Ectodermal cell (in vitro differentiated cells): ENCODE data around the gene CCDC18.
"Not testable (repeated sequence)": the region's sequence is repeated elsewhere in the genome, so short reads cannot be mapped to it uniquely, and the experiment has no call there.

ENCODE experiments used
- H3K27ac ChIP-seq: 2 replicates; pipeline ENCODE4 v1.7.0; 2013; ENCODE audit warnings: mild to moderate bottlenecking, low read depth, low read length; ENCODE audit not compliant: insufficient read depth, poor library complexity, severe bottlenecking
- H3K27me3 ChIP-seq: 2 replicates; pipeline ENCODE4 v1.7.0; 2013; ENCODE audit warnings: mild to moderate bottlenecking, low read length; ENCODE audit not compliant: insufficient read depth, control insufficient read depth, poor library complexity, severe bottlenecking
- H3K36me3 ChIP-seq: one replicate; pipeline ENCODE4 v1.7.0; 2013; ENCODE audit warnings: low read length; ENCODE audit not compliant: control insufficient read depth, insufficient read depth
- H3K4me1 ChIP-seq: one replicate; pipeline ENCODE4 v1.7.0; 2013; ENCODE audit warnings: low read length; ENCODE audit not compliant: control insufficient read depth, insufficient read depth
- H3K4me3 ChIP-seq: 2 replicates; pipeline ENCODE4 v1.7.0; 2013; ENCODE audit warnings: low read depth, low read length, control low read depth; ENCODE audit not compliant: insufficient read depth
- H3K9me3 ChIP-seq: 2 replicates; pipeline ENCODE4 v1.7.0; 2013; ENCODE audit warnings: mild to moderate bottlenecking, low read length, moderate library complexity; ENCODE audit not compliant: control insufficient read depth
- WGBS, 2 experiments: methylation state at CpG; one replicate each; pipeline ENCODE4 v1.1.7; 2013; ENCODE audit warnings: missing lambda C conversion rate in 2 of 2; 5-methylcytosine and 5-hydroxymethylcytosine counted together

The CCDC18 gene

DNA sequence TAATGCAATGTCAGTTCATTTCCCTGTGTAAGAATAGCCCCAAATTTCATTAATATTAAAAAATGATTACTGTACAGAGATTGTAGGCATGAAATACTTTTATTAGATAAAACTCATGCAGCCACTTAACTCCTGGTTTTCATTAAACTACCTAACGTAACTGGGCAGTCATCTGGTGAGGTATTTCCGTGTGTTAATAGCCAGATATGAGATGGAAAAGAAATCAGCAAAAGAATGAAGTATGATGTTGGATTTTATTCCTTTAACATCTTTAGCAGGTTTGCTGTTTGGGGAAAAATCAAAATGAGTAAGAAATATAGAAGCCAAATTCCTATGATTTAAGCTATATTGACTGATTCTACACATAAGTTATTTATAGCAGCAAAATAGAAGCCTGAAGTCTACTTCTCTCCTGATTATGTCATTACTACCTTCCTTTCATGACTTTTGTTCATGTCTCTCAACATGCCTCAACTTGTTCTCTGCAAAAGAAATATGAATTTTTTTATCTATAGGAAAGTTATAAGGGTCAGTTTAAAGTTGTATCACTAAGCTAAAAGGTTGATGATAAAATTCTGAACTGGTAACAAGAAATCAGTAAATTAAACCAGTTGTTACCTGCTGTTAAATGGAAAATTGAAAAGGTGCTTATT, 42.6 kb downstream of the CCDC18 start:
- no peaks in the 10 kb centered on the region for H3K27me3 ChIP-seq
- no peak overlapping the region for H3K27ac ChIP-seq
- no peaks in the 10 kb centered on the region for H3K4me1 ChIP-seq
- 94 to 100% methylated on average over 1 to 2 of the region's 2 CpGs for WGBS, 2 experiments
- H3K9me3 ChIP-seq = no peaks in the 10 kb centered on the region
- no peak overlapping the region for H3K4me3 ChIP-seq
- peaks cover 14% of the 10 kb centered on the region for H3K36me3 ChIP-seq

DNA sequence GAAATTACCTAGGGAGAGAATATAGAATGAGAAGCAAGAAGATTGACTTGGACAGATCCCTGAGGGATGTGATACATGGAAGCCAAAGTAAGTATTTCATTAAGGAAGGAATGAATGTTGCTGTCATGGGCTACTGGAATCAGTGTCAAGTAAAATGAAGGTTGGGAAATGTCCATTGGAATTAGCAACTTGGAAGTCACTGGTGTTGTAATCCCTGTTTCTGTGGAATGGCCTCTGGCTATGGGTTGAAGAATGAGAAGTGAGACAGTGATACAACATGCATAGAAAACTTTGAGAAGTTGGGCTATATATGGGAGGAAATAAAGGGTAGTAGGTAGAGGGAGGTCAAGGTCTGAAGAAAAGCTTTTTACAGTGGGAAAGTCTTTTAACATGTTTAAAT, 54.7 kb downstream of the CCDC18 start:
- no peaks in the 10 kb centered on the region for H3K9me3 ChIP-seq
- H3K4me3 ChIP-seq = no peak overlapping the region
- H3K4me1 ChIP-seq = no peaks in the 10 kb centered on the region
- no peaks in the 10 kb centered on the region for H3K27me3 ChIP-seq
- H3K27ac ChIP-seq = no peak overlapping the region
- H3K36me3 ChIP-seq = peaks cover 26% of the 10 kb centered on the region

DNA sequence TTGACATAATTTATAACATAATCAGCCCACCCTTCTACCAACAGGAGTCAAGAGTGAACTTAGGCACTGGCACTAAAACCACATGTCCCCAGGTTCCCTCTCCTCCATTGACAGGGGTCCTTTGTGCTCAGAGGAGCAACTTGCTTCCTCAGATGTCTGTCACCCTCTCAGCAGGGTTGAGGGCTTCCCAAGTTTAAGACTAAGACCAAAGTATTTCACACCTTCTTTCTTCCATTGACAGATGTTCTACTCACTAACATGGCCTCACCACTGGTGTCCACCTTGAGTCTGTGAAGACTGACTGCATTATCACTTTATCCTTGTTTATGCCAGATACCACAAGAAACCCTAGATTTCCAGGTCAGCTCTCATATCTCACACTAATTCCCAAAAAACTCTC, 56.5 kb downstream of the CCDC18 start:
- H3K36me3 ChIP-seq = peaks cover 25% of the 10 kb centered on the region
- no peaks in the 10 kb centered on the region for H3K9me3 ChIP-seq
- no peak overlapping the region for H3K4me3 ChIP-seq
- no peak overlapping the region for H3K27ac ChIP-seq
- H3K4me1 ChIP-seq = no peaks in the 10 kb centered on the region
- H3K27me3 ChIP-seq = no peaks in the 10 kb centered on the region

DNA sequence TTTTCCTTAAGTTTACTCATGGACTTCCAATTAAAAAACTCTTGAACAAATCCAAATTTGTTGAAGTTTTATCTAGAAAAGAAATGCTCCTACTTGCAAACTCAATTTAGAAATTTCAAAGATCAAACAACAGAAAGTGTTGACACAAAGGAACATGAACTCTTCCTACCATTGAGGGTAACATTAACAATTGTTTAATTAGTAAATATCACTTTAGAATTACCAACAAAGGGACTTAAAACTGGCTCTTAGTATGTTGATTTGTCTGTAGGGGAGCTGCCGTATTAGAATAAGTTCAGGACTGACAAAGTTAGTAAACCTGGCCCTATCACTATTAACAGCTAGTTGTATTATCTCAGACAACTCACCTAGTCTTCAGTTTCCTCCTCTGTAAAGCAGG, 57.9 kb downstream of the CCDC18 start:
- Histone ChIP-seq H3K27ac (no peak overlapping the region), H3K4me3 (no peak overlapping the region), H3K9me3 (no peaks in the 10 kb centered on the region), H3K4me1 (no peaks in the 10 kb centered on the region), H3K27me3 (no peaks in the 10 kb centered on the region), H3K36me3 (peaks cover 17% of the 10 kb centered on the region)
- WGBS, 2 experiments = 80 to 86% methylated on average over 1 of the region's 1 CpG

DNA sequence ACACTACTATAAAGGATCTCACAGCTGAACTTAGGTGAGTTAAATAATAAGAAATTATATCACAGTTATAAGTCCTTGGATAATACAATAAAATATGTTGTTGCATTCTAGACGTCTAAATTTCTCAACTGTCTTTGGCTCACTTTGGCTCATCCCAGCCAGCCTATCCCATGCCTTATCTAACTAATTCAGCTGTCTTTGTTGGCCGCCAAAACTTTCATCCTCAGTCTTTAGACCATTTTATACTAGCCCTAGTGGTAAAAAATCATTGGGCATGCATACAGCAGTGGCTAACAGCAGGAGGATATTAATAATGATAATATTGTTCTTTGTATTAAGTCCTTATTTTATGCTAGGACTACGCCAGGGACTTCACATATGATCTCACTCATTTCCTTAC, 59.3 kb downstream of the CCDC18 start:
- Histone ChIP-seq H3K4me1 (no peaks in the 10 kb centered on the region), H3K9me3 (no peaks in the 10 kb centered on the region), H3K4me3 (no peak overlapping the region), H3K36me3 (peaks cover 16% of the 10 kb centered on the region), H3K27ac (no peak overlapping the region), H3K27me3 (no peaks in the 10 kb centered on the region)
- WGBS, 2 experiments = 77 to 81% methylated on average over 2 to 3 of the region's 3 CpGs

DNA sequence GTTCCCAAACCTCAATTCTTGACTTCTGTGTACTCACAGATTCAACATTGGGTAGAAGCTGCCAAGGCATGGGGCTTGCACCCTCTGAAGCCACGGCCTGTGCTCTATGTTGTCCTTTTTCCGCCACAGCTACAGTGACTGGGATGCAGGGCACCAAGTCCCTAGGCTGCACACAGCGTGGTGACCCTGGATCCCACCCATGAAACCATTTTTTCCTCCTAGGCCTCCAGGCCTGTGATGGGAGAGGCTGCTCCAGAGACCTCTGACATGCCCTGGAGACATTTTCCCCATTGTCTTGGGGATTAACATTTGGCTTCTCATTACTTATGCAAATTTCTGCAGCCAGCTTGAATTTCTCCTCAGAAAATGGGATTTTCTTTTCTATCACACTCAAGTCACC, 62.7 kb downstream of the CCDC18 start:
- not testable (repeated sequence) for H3K4me1 ChIP-seq, H3K9me3 ChIP-seq, H3K27me3 ChIP-seq, H3K27ac ChIP-seq, H3K4me3 ChIP-seq
- peaks cover 16% of the 10 kb centered on the region for H3K36me3 ChIP-seq
- 92 to 96% methylated on average over 3 of the region's 3 CpGs for WGBS, 2 experiments

DNA sequence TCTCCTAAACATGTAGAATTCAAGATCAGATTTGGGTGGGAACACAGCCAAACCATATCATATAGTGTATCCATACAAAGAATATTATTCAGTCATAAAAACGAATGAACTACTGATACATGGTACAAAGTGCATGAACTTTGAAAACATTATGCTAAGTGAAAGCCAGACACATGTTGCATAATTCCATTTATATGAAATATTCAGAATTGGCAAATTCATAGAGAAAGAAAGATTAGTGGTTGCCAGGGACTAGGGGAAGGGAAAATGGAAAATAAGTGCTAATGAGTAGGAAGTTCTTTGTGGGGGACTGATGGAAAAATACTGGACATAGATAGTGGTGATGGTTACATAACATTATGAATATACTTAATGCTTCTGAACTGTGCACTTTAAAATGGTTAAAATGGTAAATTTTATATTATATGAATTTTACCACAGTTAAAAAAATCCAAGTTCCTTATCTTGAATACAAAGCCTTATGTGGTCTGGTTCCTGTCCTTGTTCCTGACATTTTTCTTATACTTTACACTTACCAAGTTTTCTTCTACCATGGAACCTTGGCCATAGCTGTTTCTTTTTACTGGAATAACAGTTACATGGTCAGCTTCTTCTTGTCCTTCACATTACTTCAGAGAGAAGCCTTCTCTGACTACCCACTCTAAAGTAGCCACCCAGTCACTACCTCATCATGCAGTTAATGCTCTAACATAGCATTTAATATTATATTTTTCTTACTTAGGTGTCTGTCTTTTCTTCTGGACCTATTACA, 64.0 kb downstream of the CCDC18 start:
- Histone ChIP-seq H3K9me3 (no peaks in the 10 kb centered on the region), H3K27ac (no peak overlapping the region), H3K36me3 (peaks cover 16% of the 10 kb centered on the region), H3K4me3 (no peak overlapping the region), H3K27me3 (no peaks in the 10 kb centered on the region), H3K4me1 (no peaks in the 10 kb centered on the region)
- whole genome bisulfite sequencing, 2 experiments = 67 to 100% methylated on average over 1 of the region's 1 CpG

DNA sequence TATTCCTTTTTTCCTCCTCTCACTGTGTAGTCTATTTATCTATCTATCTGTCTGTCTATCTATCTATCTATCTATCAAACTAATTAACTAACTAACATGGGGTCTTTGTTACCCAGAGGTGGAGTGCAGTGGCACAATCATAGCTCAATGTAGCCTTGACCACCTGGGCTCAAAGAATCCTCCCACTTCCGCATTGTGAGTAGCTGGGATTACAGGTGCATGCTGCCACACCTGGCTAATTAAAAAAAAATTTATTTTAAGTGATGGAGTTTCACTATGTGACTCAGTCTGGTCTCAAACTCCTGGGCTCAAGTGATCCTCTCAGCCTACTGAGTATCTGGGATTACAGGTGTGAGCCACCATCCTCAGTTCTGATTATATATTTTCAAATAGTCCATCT, 71.4 kb downstream of the CCDC18 start:
- WGBS, 2 experiments = 93 to 100% methylated on average over 1 of the region's 1 CpG
- Histone ChIP-seq H3K4me1 (no peaks in the 10 kb centered on the region), H3K4me3 (no peak overlapping the region), H3K27me3 (no peaks in the 10 kb centered on the region), H3K27ac (no peak overlapping the region), H3K36me3 (no peaks in the 10 kb centered on the region), H3K9me3 (no peaks in the 10 kb centered on the region)

DNA sequence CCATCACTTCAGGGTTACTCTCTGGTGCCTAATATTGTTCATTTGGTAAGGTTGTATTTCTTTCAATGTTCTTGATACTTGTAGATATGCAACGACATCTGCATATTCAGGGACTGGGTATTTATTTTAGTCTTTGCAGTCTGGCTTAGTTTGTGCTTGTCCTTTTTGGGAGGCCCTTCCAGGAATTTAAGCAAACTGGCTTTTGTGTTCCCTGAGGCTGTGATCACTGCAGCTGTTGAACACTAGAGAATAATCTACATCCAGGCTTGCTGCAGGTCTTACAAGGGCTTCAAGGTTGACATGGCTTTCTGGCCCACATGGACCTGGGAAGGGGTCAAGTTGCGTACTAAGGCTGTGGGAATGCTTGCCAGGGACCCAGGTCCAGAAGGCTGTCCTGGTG, 72.1 kb downstream of the CCDC18 start:
- no peak overlapping the region for H3K27ac ChIP-seq
- no peaks in the 10 kb centered on the region for H3K4me1 ChIP-seq
- 95 to 97% methylated on average over 2 of the region's 2 CpGs for WGBS, 2 experiments
- no peaks in the 10 kb centered on the region for H3K27me3 ChIP-seq
- H3K36me3 ChIP-seq = no peaks in the 10 kb centered on the region
- no peak overlapping the region for H3K4me3 ChIP-seq
- H3K9me3 ChIP-seq = no peaks in the 10 kb centered on the region

DNA sequence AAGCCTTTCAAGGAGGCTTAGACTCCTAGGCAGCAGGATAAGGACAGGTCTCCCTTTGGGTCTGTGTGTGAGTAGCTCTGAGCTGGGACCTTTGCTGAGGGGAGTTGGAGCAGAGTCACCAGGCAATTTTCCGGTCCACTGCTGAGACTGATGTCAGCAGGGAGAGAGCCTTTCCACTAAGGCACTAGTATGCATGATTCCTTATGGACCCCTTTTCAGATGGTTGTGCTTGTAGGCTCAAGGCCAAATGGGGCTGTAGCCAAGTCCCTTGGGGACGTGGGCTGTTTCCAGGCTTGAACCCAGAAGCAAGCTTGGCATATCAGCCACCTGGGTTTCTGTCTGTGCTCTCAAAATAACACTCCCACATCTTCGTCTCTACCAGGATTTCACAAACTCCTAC, 73.0 kb downstream of the CCDC18 start:
- no peaks in the 10 kb centered on the region for H3K27me3 ChIP-seq
- WGBS, 2 experiments = 95 to 99% methylated on average over 3 of the region's 3 CpGs
- H3K4me3 ChIP-seq = no peak overlapping the region
- no peaks in the 10 kb centered on the region for H3K4me1 ChIP-seq
- H3K9me3 ChIP-seq = no peaks in the 10 kb centered on the region
- H3K27ac ChIP-seq = no peak overlapping the region
- no peaks in the 10 kb centered on the region for H3K36me3 ChIP-seq
